ENCODE measurements around the gene RRM1.
"Not testable (repeated sequence)": the region's sequence is repeated elsewhere in the genome, so short reads cannot be mapped to it uniquely, and the experiment has no call there.

Gene RRM1

DNA sequence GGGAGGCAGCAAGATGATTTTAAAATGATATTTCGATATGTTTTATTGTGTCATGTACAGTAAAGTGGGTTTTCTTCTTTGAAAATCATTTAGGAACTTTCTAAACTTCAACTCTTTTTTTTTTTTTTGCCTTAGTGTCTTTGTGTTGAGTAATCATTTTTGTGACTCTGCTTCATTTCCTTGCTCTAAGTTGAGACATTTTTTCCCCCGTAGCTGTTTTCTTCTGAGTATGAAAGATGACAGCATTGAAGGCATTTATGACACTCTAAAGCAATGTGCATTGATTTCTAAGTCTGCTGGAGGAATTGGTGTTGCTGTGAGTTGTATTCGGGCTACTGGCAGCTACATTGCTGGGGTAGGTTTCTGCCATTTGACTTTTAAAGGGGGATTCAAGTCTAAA lies 23.5 kb downstream of the RRM1 start:
- Histone ChIP-seq H3K36me3 (ENCODE audit: control insufficient read depth, insufficient read depth, low read length) (peaks cover 8% of the 10 kb centered on the region), H3K27ac (ENCODE audit: low read depth, low read length) (no peak overlapping the region), H3K4me3 (ENCODE audit: low read length) (no peak overlapping the region), H3K27me3 (ENCODE audit: control insufficient read depth, insufficient read depth, low read length) (no peaks in the 10 kb centered on the region), H3K9ac (ENCODE audit: low read length) (no peak overlapping the region), H3K4me1 (ENCODE audit: control insufficient read depth, insufficient read depth, low read length) (no peaks in the 10 kb centered on the region)

DNA sequence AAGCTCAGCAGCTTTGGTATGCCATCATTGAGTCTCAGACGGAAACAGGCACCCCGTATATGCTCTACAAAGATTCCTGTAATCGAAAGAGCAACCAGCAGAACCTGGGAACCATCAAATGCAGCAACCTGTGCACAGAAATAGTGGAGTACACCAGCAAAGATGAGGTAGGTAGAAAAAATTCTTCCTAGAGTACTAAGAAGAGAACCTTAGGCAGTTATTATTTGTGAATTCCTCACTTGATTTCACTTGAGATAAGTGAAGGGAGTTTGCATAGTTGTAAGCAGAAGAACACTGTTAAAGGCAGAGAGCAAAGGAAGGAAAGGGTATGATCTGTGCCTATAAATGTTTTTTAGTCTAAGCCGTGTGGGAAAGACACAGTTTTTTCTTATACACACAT lies 28.6 kb downstream of the RRM1 start:
- Histone ChIP-seq H3K36me3 (ENCODE audit: control insufficient read depth, insufficient read depth, low read length) (peaks cover 22% of the 10 kb centered on the region), H3K27ac (ENCODE audit: low read depth, low read length) (no peak overlapping the region), H3K9ac (ENCODE audit: low read length) (no peak overlapping the region), H3K4me3 (ENCODE audit: low read length) (no peak overlapping the region), H3K27me3 (ENCODE audit: control insufficient read depth, insufficient read depth, low read length) (no peaks in the 10 kb centered on the region), H3K4me1 (ENCODE audit: control insufficient read depth, insufficient read depth, low read length) (no peaks in the 10 kb centered on the region)

DNA sequence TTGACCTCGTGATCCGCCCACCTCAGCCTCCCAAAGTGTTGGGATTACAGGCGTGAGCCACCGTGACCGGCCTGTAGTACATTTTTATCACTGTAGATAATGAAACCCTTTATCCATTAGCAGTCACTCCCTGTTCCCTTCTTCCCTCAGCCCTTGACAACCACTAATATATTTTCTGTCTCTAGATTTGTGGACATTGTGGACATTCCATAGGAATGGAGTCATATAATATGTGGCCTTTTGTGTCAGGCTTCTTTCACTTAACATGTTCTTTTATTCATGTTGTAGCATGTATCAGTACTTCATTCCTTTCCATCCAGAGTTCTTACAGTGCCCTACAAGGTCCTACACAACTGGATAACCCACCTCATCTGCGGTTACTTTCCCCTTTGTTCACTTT lies 30.5 kb downstream of the RRM1 start:
- Histone ChIP-seq H3K36me3 (ENCODE audit: control insufficient read depth, insufficient read depth, low read length) (peaks cover 22% of the 10 kb centered on the region), H3K4me3 (ENCODE audit: low read length) (no peak overlapping the region), H3K9ac (ENCODE audit: low read length) (no peak overlapping the region), H3K27ac (ENCODE audit: low read depth, low read length) (no peak overlapping the region), H3K27me3 (ENCODE audit: control insufficient read depth, insufficient read depth, low read length) (no peaks in the 10 kb centered on the region), H3K4me1 (ENCODE audit: control insufficient read depth, insufficient read depth, low read length) (no peaks in the 10 kb centered on the region)

DNA sequence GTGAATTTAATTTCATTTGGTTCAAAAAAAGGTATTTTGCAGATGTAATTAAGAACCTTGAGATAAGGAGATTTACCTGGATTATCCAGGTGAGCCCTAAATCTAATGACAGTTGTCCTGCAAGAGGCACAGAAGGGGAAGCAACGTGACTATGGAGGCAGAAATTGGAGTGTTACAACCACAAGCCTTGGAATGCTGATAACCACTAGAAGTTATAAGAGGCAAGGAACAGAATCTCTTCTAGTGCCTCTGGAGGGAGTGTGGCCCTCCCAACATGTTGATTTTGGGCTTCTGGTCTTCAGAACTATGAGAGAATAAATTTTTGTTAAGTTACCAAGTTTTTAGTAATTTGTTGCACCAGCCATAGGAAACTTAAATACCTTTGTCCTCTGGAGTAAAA lies 32.8 kb downstream of the RRM1 start:
- Histone ChIP-seq H3K36me3 (ENCODE audit: control insufficient read depth, insufficient read depth, low read length) (peaks cover 20% of the 10 kb centered on the region), H3K27ac (ENCODE audit: low read depth, low read length) (no peak overlapping the region), H3K4me3 (ENCODE audit: low read length) (no peak overlapping the region), H3K9ac (ENCODE audit: low read length) (no peak overlapping the region), H3K27me3 (ENCODE audit: control insufficient read depth, insufficient read depth, low read length) (no peaks in the 10 kb centered on the region), H3K4me1 (ENCODE audit: control insufficient read depth, insufficient read depth, low read length) (no peaks in the 10 kb centered on the region)

DNA sequence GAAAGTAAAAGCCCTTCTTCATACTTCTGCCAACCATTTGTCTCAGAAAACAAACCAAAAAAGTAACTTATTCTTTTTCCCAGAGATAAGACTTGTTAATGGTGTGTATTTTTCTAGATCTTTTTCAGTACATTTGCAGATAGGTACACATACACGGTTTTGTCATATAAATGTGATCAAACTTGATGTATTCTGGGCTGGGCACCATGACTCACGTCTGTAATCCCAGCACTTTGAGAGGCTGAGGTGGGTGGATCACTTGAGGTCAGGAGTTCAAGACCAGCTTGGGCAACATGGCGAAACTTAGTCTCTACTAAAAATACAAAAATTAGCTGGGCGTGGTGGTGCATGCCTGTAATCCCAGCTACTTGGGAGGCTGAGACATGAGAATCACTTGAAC lies 35.6 kb downstream of the RRM1 start:
- H3K9ac ChIP-seq (ENCODE audit: low read length); H3K4me1 ChIP-seq (ENCODE audit: control insufficient read depth, insufficient read depth, low read length); H3K27me3 ChIP-seq (ENCODE audit: control insufficient read depth, insufficient read depth, low read length); H3K4me3 ChIP-seq (ENCODE audit: low read length); H3K27ac ChIP-seq (ENCODE audit: low read depth, low read length): not testable (repeated sequence)
- peaks cover 16% of the 10 kb centered on the region for H3K36me3 ChIP-seq (ENCODE audit: control insufficient read depth, insufficient read depth, low read length)

DNA sequence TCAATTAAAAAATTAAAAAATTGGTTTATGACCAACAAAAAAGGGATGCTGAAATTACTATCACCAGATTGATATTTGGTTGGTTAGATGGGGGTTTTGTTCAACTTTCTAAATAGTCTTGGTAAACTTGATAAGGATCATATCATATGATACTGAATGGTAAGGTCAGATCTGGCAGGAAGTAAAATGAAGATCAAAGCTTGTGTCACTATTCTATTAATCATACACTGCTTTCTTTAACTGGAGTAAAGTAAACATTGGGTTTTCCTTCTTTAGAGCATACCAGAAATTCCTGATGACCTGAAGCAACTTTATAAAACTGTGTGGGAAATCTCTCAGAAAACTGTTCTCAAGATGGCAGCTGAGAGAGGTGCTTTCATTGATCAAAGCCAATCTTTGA lies 40.2 kb downstream of the RRM1 start:
- H3K27me3 ChIP-seq (ENCODE audit: control insufficient read depth, insufficient read depth, low read length) = no peaks in the 10 kb centered on the region
- H3K9ac ChIP-seq (ENCODE audit: low read length) = no peak overlapping the region
- peaks cover 11% of the 10 kb centered on the region for H3K36me3 ChIP-seq (ENCODE audit: control insufficient read depth, insufficient read depth, low read length)
- H3K27ac ChIP-seq (ENCODE audit: low read depth, low read length) = no peak overlapping the region
- no peaks in the 10 kb centered on the region for H3K4me1 ChIP-seq (ENCODE audit: control insufficient read depth, insufficient read depth, low read length)
- no peak overlapping the region for H3K4me3 ChIP-seq (ENCODE audit: low read length)

DNA sequence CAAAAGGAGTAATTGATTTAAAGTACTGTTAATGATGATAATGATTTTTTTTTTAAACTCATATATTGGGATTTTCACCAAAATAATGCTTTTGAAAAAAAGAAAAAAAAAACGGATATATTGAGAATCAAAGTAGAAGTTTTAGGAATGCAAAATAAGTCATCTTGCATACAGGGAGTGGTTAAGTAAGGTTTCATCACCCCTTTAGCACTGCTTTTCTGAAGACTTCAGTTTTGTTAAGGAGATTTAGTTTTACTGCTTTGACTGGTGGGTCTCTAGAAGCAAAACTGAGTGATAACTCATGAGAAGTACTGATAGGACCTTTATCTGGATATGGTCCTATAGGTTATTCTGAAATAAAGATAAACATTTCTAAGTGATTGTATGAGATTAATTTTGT lies 43.9 kb downstream of the RRM1 start:
- peaks cover 7% of the 10 kb centered on the region for H3K36me3 ChIP-seq (ENCODE audit: control insufficient read depth, insufficient read depth, low read length)

DNA sequence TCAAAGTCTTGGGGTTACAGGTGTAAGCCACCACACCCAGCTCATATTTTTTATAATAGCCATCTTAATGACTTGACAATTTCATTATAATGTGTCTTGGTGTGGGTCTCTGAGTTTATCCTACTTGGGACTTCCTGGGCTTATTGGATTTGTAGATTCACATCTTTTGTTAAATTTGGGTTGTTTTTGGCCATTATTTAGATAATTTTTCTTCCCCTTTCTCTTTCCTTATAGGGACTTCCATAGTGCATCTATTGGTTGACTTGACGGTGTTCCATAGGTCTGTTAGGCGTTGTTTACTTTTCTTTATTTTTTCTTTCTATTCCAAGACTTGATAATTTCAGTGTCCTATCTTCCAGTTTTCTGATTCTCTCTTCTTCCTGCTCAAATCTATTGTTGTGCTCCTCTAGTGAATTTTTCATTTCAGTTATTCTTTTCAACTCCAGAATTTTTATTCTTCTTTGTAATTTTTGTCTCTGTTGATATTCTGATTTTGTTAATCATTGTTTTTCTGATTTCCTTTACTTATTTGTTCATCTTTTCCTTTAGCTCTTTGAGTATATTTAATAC lies 45.6 kb downstream of the RRM1 start:
- Histone ChIP-seq H3K27me3 (ENCODE audit: control insufficient read depth, insufficient read depth, low read length) (no peaks in the 10 kb centered on the region), H3K4me1 (ENCODE audit: control insufficient read depth, insufficient read depth, low read length) (no peaks in the 10 kb centered on the region), H3K9ac (ENCODE audit: low read length) (no peak overlapping the region), H3K4me3 (ENCODE audit: low read length) (no peak overlapping the region), H3K36me3 (ENCODE audit: control insufficient read depth, insufficient read depth, low read length) (peaks cover 7% of the 10 kb centered on the region), H3K27ac (ENCODE audit: low read depth, low read length) (no peak overlapping the region)

More for the DNA sequence above, 43.9 kb downstream of the RRM1 start:
- H3K27ac ChIP-seq (ENCODE audit: low read depth, low read length) = no peak overlapping the region
- H3K4me3 ChIP-seq (ENCODE audit: low read length) = no peak overlapping the region
- no peaks in the 10 kb centered on the region for H3K4me1 ChIP-seq (ENCODE audit: control insufficient read depth, insufficient read depth, low read length)
- no peaks in the 10 kb centered on the region for H3K27me3 ChIP-seq (ENCODE audit: control insufficient read depth, insufficient read depth, low read length)
- no peak overlapping the region for H3K9ac ChIP-seq (ENCODE audit: low read length)

DNA sequence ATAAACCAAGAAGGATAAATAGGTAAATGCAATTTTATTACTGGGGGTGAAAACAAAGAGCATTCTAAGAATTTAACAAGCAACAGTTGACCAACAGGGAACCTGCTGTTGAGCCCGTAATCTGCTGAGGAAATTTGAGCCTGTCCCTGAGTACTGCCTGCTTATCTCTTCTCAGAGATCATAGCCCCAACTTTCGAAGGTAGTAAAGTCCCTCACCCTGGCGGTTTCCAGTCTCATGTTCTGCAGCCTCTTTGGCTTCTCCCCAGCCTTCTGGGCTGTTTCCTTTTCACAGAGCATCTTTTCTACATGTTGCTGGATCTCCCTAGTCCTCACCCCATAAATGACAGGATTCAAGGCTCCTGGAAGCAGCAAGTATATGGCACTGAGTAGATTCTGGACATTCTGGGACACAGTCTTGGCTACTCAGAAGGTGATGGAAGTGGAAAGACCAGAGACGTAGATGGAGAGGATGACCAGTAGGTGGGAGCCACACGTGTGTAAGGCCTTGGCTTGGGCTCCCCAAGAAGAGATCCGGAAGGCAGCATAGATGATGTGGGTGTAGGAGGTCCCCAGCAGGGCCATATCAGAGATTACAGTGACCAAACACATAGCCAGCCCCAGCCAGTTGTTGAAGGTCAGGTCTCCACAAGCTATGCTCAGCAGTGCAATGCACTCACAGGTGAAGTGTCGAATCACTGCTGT lies 51.6 kb downstream of the RRM1 start:
- no peak overlapping the region for H3K4me3 ChIP-seq (ENCODE audit: low read length)
- H3K36me3 ChIP-seq (ENCODE audit: control insufficient read depth, insufficient read depth, low read length) = no peaks in the 10 kb centered on the region
- no peaks in the 10 kb centered on the region for H3K27me3 ChIP-seq (ENCODE audit: control insufficient read depth, insufficient read depth, low read length)
- no peaks in the 10 kb centered on the region for H3K4me1 ChIP-seq (ENCODE audit: control insufficient read depth, insufficient read depth, low read length)
- H3K27ac ChIP-seq (ENCODE audit: low read depth, low read length) = no peak overlapping the region
- H3K9ac ChIP-seq (ENCODE audit: low read length) = no peak overlapping the region

DNA sequence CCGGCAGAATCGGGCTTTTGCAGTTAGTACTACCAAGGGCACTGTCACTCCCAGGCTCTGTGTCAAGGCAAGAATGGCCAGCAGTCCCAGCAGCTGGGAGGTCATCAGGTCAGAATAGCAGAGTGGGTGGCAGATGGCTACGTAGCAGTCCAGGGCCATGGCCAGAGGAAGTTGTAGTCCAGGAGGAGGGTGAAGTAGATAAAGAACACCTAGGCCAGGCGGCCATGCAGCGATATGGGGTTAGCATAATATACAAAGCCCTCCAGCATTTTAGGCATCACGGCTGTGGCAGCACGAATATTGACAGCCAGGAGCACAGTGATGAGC lies 52.1 kb downstream of the RRM1 start:
- no peak overlapping the region for H3K4me3 ChIP-seq (ENCODE audit: low read length)
- no peaks in the 10 kb centered on the region for H3K27me3 ChIP-seq (ENCODE audit: control insufficient read depth, insufficient read depth, low read length)
- no peak overlapping the region for H3K27ac ChIP-seq (ENCODE audit: low read depth, low read length)
- no peaks in the 10 kb centered on the region for H3K4me1 ChIP-seq (ENCODE audit: control insufficient read depth, insufficient read depth, low read length)
- no peak overlapping the region for H3K9ac ChIP-seq (ENCODE audit: low read length)
- no peaks in the 10 kb centered on the region for H3K36me3 ChIP-seq (ENCODE audit: control insufficient read depth, insufficient read depth, low read length)

DNA sequence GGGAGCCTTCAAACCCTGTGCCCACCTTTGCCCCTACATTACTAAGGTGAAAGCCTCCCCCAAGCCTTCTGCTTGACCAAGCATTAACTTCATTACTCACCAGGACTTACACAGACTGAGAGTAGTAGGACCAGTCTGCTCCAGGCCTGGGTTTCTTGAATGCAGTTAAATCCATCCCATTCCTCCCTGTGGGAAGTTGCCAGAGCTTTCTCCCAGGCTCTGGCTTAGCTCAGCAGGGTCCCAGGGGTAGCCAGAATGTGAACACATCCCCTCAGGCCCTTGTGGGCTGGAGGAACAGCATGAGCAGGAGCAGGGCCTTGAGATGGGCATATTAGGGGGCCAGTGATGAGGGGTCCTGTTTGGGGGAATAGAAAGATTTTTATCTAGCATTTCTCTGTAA lies 59.9 kb downstream of the RRM1 start:
- no peaks in the 10 kb centered on the region for H3K4me1 ChIP-seq (ENCODE audit: control insufficient read depth, insufficient read depth, low read length)
- H3K9ac ChIP-seq (ENCODE audit: low read length) = no peak overlapping the region
- no peaks in the 10 kb centered on the region for H3K36me3 ChIP-seq (ENCODE audit: control insufficient read depth, insufficient read depth, low read length)
- no peaks in the 10 kb centered on the region for H3K27me3 ChIP-seq (ENCODE audit: control insufficient read depth, insufficient read depth, low read length)
- H3K27ac ChIP-seq (ENCODE audit: low read depth, low read length) = no peak overlapping the region
- no peak overlapping the region for H3K4me3 ChIP-seq (ENCODE audit: low read length)

DNA sequence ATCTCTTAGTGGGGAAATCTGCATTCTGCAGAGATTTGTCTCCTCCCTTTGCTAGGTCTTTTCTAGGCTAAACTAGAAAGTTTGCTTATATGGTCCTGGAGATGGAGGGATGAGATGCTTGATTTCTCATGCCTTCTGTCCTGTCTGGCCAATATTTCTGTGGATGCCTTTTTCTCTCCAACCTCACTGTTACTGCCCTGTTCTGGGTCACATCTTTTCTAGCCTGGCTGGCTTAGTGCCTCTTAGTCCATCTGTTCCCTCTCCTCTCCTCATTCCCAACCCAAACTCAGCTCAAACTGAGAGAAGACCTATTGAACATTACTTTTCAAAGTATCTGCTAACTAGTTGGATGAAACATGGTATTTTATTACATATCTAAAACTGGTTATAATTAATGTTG lies 62.0 kb downstream of the RRM1 start:
- Histone ChIP-seq H3K4me3 (ENCODE audit: low read length) (no peak overlapping the region), H3K36me3 (ENCODE audit: control insufficient read depth, insufficient read depth, low read length) (no peaks in the 10 kb centered on the region), H3K4me1 (ENCODE audit: control insufficient read depth, insufficient read depth, low read length) (no peaks in the 10 kb centered on the region), H3K27ac (ENCODE audit: low read depth, low read length) (no peak overlapping the region), H3K27me3 (ENCODE audit: control insufficient read depth, insufficient read depth, low read length) (no peaks in the 10 kb centered on the region), H3K9ac (ENCODE audit: low read length) (no peak overlapping the region)

DNA sequence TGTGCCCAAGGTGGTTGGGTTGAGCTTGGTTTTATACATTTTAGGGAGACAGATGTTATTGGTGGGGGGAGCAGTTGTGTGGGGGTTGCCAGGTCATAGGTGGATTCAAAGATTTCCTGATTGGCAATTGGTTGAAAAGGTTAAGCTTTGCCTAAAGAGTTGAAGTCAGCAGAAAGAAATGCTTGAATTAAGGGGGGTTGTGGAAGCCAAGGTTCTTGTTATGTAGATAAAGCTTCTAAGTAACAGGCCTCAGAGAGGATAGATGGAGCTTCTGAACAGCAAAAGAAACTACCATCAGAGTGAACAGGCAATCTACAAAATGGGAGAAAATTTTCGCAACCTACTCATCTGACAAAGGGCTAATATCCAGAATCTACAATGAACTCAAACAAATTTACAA lies 64.2 kb downstream of the RRM1 start:
- H3K36me3 ChIP-seq (ENCODE audit: control insufficient read depth, insufficient read depth, low read length); H3K27ac ChIP-seq (ENCODE audit: low read depth, low read length); H3K27me3 ChIP-seq (ENCODE audit: control insufficient read depth, insufficient read depth, low read length); H3K9ac ChIP-seq (ENCODE audit: low read length); H3K4me1 ChIP-seq (ENCODE audit: control insufficient read depth, insufficient read depth, low read length); H3K4me3 ChIP-seq (ENCODE audit: low read length): not testable (repeated sequence)

All from rectal smooth muscle tissue (tissue), 1 donor.